DMS53 (cell line): Measurements from ENCODE around the gene SLC26A8.
A peak's percentile ranks its signal among the peaks of the same experiment; 100 is the strongest.
"Not testable (repeated sequence)": the region's sequence is repeated elsewhere in the genome, so short reads cannot be mapped to it uniquely, and the experiment has no call there.

Experiments
- DNase-seq: peaks from one replicate; lab custom pipeline; 2025; lab: John Stamatoyannopoulos, UW

Gene SLC26A8

DNA sequence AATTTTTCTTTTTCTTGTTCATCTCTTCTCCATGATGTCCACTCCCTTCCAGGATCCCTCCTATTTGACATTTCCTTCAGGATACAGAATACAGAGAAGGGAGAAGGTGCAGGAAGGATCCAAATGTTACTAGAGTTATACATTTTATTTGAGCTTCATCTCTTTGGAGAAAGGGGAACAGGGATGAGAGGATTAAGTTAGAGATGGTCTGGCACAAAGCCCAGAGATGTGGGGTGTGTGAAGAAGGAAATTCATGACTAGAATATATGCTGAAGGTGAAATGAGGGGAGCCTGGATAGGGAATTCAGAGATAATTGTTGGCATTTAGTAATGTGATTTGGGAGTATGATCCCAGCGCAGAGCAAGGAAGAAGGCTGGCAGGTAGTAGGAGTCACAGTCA lies 81.1 kb downstream of the SLC26A8 start:
- no peak for DNase-seq

DNA sequence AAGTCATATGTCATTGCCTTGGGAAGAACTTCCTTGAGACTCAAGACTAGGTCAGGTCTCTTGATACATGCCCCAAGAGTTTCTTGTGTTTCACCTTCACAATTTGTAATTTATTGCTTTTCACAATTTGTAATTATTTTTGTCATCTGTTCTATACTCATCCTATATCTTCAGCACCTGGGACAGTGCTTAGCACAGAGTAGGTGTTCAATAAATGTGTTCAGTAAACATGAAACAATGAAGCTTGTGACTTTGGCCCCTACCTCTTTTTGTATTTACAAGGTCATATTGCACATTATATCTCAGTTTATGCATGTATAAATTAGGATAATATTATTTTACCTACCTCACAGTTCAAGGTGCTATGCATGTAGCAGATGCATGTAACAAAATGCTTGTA lies 82.1 kb downstream of the SLC26A8 start:
- no peak for DNase-seq

DNA sequence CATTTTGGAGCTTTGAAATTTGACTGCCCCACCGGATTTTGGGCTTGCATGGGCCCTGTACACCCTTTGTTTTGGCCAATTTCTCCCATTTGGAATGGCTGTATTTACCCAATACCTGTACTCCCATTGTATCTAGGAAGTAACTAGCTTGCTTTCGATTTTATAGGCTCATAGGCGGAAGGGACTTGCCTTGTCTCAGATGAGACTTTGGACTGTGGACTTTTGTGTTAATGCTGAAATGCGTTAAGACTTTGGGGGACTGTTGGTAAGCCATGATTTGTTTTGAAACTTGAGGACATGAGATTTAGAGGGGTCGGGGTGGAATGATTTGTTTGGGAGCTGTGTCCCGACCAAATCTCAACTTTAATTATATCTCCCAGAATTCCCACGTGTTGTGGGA lies 83.3 kb downstream of the SLC26A8 start:
- DNase-seq, result not testable (repeated sequence)

DNA sequence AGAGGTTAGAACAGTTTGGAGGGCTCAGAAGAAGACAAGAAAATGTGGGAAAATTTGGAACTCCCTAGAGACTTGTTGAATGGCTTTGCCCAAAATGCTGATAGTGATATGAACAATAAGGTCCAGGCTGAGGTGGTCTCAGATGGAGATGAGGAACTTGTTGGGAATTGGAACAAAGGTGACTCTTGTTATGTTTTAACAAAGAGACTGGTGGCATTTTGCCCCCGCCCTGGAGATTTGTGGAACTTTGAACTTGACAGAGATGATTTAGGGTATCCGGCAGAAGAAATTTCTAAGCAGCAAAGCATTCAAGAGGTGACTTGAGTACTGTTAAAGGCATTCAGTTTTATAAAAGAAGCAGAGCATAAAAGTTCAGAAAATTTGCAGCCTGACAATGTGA lies 84.4 kb downstream of the SLC26A8 start:
- DNase-seq, result not testable (repeated sequence)

- DNase-seq, result not testable (repeated sequence)
These were observed 85.2 kb downstream of the SLC26A8 start for GRCh38 chr6:35939259-35939658.

DNA sequence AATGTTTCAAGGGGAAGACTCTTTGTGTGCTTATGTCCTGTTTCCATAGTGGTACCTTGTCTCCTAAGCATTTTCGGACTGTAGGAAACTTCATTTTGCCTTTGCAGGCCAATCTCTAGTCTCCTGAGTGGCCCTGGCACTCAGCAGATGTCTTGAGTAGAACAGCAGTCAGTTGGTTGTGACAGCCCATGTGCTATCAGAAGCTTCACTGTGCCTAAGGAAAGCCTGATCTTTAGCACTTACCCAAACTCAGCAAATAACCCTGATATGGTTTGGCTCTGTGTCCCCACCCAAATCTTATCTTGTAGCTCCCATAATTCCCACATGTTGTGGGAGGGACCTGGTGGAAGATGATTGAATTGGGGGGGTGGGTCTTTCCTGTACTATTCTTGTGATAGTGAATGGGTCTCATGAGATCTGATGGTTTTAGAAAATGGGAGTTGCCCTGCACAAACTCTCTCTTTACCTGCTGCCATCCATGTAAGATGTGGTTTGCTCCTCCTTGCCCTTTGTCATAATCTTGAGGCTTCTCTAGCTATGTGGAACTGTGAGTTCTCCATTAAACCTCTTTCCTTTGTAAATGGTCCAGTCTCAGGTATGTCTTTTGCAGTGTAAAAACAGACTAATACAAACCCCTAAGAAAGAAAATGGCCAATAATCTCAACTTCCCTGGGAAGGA lies 87.6 kb downstream of the SLC26A8 start:
- DNase-seq, result no peak

DNA sequence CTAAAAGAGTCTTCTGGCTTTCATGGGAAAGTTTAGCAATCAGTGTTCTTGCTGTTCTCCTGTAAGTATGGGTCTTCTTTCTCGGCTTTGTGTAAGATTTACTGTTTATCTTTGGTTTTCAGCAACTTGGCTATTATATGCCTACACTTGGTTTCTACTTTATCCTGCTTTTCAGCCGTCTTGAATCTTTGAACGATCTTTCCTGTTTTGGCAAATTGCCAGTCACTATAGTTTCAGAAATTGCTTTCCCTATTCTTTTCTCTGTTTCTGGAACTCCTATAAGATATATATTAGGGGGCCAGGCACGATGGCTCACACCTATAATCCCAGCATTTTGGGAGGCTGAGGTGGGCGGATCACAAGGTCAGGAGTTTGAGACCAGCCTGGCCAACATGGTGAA lies 89.0 kb downstream of the SLC26A8 start:
- no peak for DNase-seq

DNA sequence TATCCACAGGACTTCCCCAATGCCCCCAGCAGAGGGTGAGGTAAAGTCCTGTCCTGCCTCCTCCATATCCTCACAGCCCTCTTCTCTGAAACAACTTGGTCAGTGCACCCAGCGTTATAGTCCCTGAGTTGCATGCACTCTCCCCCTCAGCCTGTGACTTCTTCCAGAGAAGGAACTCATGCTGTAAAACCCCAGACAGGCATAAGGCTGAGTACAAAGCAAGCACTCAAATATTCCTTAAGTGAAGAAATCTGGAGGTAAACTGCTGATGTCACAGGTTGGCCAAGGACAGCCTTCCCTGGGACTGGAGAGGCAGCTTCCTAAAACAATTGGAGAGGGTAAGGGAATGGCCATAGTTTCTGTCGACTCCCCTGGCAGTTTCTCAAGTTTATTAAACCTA lies 90.6 kb downstream of the SLC26A8 start:
- DNase-seq, result no peak

- not testable (repeated sequence) for DNase-seq
These were observed 92.6 kb downstream of the SLC26A8 start for GRCh38 chr6:35931873-35932272.

GRCh38 chr6:35931120-35931561 lies 93.3 kb downstream of the SLC26A8 start:
- no peak for DNase-seq

- no peak for DNase-seq
These were observed 94.8 kb downstream of the SLC26A8 start for GRCh38 chr6:35929601-35930000.

DNA sequence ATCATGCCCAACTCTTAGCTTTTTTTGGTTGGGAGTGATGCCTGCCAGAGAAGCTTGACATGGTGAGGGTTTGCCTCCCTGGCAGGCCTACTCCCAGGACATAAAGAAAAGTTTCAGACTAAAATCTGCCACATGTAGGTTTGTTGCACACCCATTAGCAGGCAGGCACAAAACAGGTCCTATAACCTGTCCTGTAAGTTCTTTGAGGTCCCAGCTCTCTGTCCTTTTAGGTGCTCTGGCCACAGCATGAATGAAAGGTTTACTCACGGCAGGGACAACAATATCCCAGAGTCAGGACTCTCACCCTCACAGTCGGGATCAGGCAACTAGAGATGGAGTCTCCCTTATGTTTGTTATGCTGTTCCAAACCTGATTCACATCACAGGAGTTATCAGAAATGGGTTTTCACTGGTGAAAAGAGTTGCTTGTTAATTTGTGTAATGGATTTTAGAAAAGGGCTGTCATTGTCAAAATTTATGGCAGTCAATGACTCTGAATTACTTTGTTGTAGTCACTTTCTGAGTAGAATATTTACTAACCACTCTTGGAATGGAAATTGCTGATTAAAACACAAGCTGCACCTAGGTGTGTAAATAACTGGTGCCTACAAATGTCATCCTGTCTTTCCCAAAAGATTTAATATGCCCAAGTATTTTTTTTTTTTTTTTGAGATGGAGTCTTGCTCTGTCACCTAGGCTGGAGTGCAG lies 97.8 kb downstream of the SLC26A8 start:
- DNase-seq, result no peak

DNA sequence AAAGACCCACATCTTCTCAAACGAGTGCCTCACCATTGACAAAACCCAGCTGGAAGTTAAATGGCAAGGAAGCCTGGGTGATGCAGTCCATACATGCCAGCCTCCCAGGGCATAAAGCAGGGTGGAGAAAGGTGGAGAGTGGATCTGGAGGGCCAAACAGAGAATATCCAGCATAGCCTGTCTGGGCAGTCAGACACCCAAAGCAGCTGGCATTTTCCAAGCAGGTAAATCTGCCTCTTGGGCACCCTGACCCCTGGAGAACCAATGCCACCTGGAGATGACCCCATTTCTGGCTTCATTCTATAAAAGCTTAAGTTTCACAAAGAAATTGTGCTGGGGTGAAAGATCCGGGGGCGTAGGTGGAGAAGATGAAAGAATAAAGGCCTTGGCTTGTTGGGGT lies 98.5 kb downstream of the SLC26A8 start:
- no peak for DNase-seq

GRCh38 chr6:35924146-35924545 lies 100.3 kb downstream of the SLC26A8 start:
- DNase-seq, result no peak

- DNase-seq, result peak; percentile 7
These were observed 102.3 kb downstream of the SLC26A8 start for GRCh38 chr6:35922139-35922554.

GRCh38 chr6:35920793-35921732 lies 103.4 kb downstream of the SLC26A8 start, which contains the start of gene SRPK1:
SRPK1 (minus strand) TSS chr6:35921098; CDS start chr6:35921056, 42 bp downstream.
- peak; percentile 92 for DNase-seq

- peak; percentile 60 for DNase-seq
These were observed 104.4 kb downstream of the SLC26A8 start for GRCh38 chr6:35919827-35920751.

GRCh38 chr6:35919085-35919826 lies 105.2 kb downstream of the SLC26A8 start:
- peak; percentile 71 for DNase-seq

GRCh38 chr6:35916893-35917292 lies 107.5 kb downstream of the SLC26A8 start:
- not testable (repeated sequence) for DNase-seq

GRCh38 chr6:35916056-35916455 lies 108.4 kb downstream of the SLC26A8 start:
- DNase-seq, result no peak
